Natural killer cell (primary cell): ENCODE results near the gene EFCAB6. TPM values are rescaled to one million over a fixed set of nuclear protein-coding genes. Genes with fewer than 3 reads are reported as not detected.

Experiments
- ATAC-seq, 3 donors: fragments of 150-1000 bp in 2 of 3; fragments of 200-7000 bp in 1 of 3; cut with Tn5 transposase; 1 replicate in 1 of 3; 2 replicates in 2 of 3; pipeline ENCODE4 v1.10.0; 2021; ENCODE audit warnings: mild to moderate bottlenecking in 2 of 3, moderate library complexity in 2 of 3
- DNase-seq, 2 donors: peaks; one replicate each; pipeline versions ENCODE4 v3.0.0 to v3.0.0-alpha.2; 2013 to 2021; ENCODE audit warnings: mixed read lengths in 1 of 2
- H3K27ac ChIP-seq: one replicate; pipeline ENCODE4 v1.5.1; 2013; ENCODE audit warnings: mild to moderate bottlenecking, low read length
- H3K27me3 ChIP-seq: one replicate; pipeline ENCODE4 v1.6.1; 2013; ENCODE audit warnings: low read length; ENCODE audit not compliant: control insufficient read depth, insufficient read depth
- H3K36me3 ChIP-seq: one replicate; pipeline ENCODE4 v1.6.1; 2013; ENCODE audit warnings: low read length; ENCODE audit not compliant: control insufficient read depth, insufficient read depth
- H3K4me1 ChIP-seq: one replicate; pipeline ENCODE4 v1.6.1; 2013; ENCODE audit warnings: low read length; ENCODE audit not compliant: control insufficient read depth, insufficient read depth
- H3K4me3 ChIP-seq: one replicate; pipeline ENCODE4 v1.5.1; 2013; ENCODE audit warnings: low read length
- H3K9me3 ChIP-seq: one replicate; pipeline ENCODE4 v1.6.1; 2013; ENCODE audit warnings: low read length; ENCODE audit not compliant: control insufficient read depth, insufficient read depth
- H3K27ac Mint-ChIP-seq, 2 donors: one replicate each; pipeline ENCODE4 v1.8.0; 2022; ENCODE audit warnings: mild to moderate bottlenecking in 2 of 2, mixed read lengths in 2 of 2, moderate library complexity in 1 of 2
- H3K27me3 Mint-ChIP-seq, 2 donors: one replicate each; pipeline ENCODE4 v1.8.0; 2022; ENCODE audit warnings: low read depth in 2 of 2, mixed read lengths in 2 of 2
- H3K36me3 Mint-ChIP-seq: one replicate; pipeline ENCODE4 v1.8.0; 2022; ENCODE audit warnings: mixed read lengths
- H3K4me1 Mint-ChIP-seq, 2 donors: one replicate each; pipeline ENCODE4 v1.8.0; 2022; ENCODE audit warnings: mixed read lengths in 2 of 2
- H3K4me3 Mint-ChIP-seq: one replicate; pipeline ENCODE4 v1.8.0; 2022; ENCODE audit warnings: mild to moderate bottlenecking, moderate library complexity, mixed read lengths
- H3K9me3 Mint-ChIP-seq, 2 donors: one replicate each; pipeline ENCODE4 v1.8.0; 2022; ENCODE audit warnings: mixed read lengths in 2 of 2
- CTCF ChIP-seq: fragments of 200-600 bp; IDR thresholded peaks from one replicate; pipeline ENCODE4 v1.8.0; 2022; ENCODE audit warnings: antibody characterized with exemption
- WGBS: methylation state at CpG from one replicate; pipeline ENCODE4 v1.1.7; 2013; ENCODE audit warnings: missing lambda C conversion rate; ENCODE audit not compliant: insufficient coverage; 5-methylcytosine and 5-hydroxymethylcytosine counted together
- intact Hi-C: fragments of 100-400 bp; cut with micrococcal nuclease; formaldehyde crosslinking; loops from one replicate; pipeline ENCODE4 v1.14.2; 2022
- total RNA-seq, 4 donors: library from RNA; stranded (reverse); fragments of 120-200 nt in 1 of 4; gene quantifications; one replicate each; pipeline versions ENCODE4 v1.2.3 to v1.2.4, GENCODE V29; 2013 to 2022

EFCAB6 gene
- total RNA-seq, 3 donors from 2014 or later (not counting 1 experiment from before 2014, with no cell fraction given), result 0.23 to 0.35 (median 0.26) TPM

- Mint-ChIP-seq H3K4me1 (no peaks in the 10 kb centered on the region), H3K36me3 (no peaks in the 10 kb centered on the region), H3K27ac (no peak overlapping the region), H3K27me3 (peaks cover 8 to 26% of the 10 kb centered on the region in 2 donors), H3K9me3 (no peaks in the 10 kb centered on the region), H3K4me3 (no peak overlapping the region)
- DNase-seq (no peak), ATAC-seq (no peak)
- no peaks in the 10 kb centered on the region for H3K36me3 ChIP-seq
- TF ChIP-seq CTCF, result no peak
- no peak overlapping the region for H3K4me3 ChIP-seq
- intact Hi-C loops, result no loop called here
- 78% methylated on average over 7 of the region's 9 CpGs for WGBS
- H3K4me1 ChIP-seq, result no peaks in the 10 kb centered on the region
- no peaks in the 10 kb centered on the region for H3K27me3 ChIP-seq
- H3K9me3 ChIP-seq, result no peaks in the 10 kb centered on the region
- no peak overlapping the region for H3K27ac ChIP-seq
These were observed 35.9 kb downstream of the EFCAB6 start for GRCh38 chr22:43776081-43776670.

DNA sequence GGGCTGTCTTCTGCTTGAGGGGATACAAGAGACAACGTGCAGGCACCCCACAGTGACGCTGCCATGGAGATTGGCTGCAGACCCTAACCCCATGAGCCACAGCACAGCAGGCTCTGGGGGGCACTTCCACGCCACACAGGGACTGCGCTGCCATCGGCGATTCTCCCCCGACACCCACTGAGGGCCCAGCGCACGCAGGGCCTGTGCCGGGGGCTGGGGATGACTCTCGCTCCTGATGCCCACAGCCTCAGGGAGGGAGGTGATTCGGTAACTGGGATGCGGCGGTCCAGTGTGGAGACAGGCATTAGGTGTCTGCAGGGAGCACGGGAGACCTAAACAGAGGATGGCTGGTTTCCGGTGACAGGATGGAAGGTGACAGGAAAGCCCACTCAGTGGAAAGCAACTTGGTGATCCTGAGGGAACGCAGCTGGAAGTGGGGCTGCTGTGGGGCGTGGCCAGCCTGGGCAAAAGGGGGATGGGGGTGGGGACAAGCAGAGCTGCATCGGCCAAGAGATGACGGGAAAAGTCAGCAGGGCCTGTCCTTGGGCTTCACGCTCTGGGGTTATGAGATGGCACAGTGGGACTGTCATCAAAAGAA, 37.7 kb downstream of the EFCAB6 start:
- Histone ChIP-seq H3K9me3 (no peaks in the 10 kb centered on the region), H3K27ac (no peak overlapping the region), H3K36me3 (no peaks in the 10 kb centered on the region), H3K4me1 (no peaks in the 10 kb centered on the region), H3K27me3 (no peaks in the 10 kb centered on the region), H3K4me3 (no peak overlapping the region)
- no peaks in the 10 kb centered on the region for H3K36me3 Mint-ChIP-seq
- DNase-seq, result no peak
- peaks cover 8 to 26% of the 10 kb centered on the region in 2 donors for H3K27me3 Mint-ChIP-seq
- no peak overlapping the region for H3K27ac Mint-ChIP-seq
- WGBS, result 93% methylated on average over 20 of the region's 21 CpGs
- no peak for ATAC-seq
- H3K9me3 Mint-ChIP-seq, result no peaks in the 10 kb centered on the region
- H3K4me1 Mint-ChIP-seq, result no peaks in the 10 kb centered on the region
- intact Hi-C loops, result no loop called here
- H3K4me3 Mint-ChIP-seq, result no peak overlapping the region
- no peak for TF ChIP-seq CTCF

- TF ChIP-seq CTCF, result no peak
- no peaks in the 10 kb centered on the region for H3K9me3 ChIP-seq
- H3K36me3 ChIP-seq, result no peaks in the 10 kb centered on the region
- H3K27me3 ChIP-seq, result no peaks in the 10 kb centered on the region
- no peaks in the 10 kb centered on the region for H3K4me1 Mint-ChIP-seq
- H3K9me3 Mint-ChIP-seq, result no peaks in the 10 kb centered on the region
- DNase-seq (no peak), ATAC-seq (no peak)
- H3K4me3 Mint-ChIP-seq, result no peak overlapping the region
- intact Hi-C loops, result no loop called here
- H3K36me3 Mint-ChIP-seq, result no peaks in the 10 kb centered on the region
- no peaks in the 10 kb centered on the region for H3K4me1 ChIP-seq
- peaks cover 8 to 27% of the 10 kb centered on the region in 2 donors for H3K27me3 Mint-ChIP-seq
- no peak overlapping the region for H3K27ac ChIP-seq
- WGBS, result 96% methylated on average over 6 of the region's 6 CpGs
- H3K27ac Mint-ChIP-seq, result no peak overlapping the region
- no peak overlapping the region for H3K4me3 ChIP-seq
These were observed 39.3 kb downstream of the EFCAB6 start for GRCh38 chr22:43772831-43773230.

- H3K4me3 ChIP-seq, result no peak overlapping the region
- peaks cover 18 to 53% of the 10 kb centered on the region in 2 donors for H3K27me3 Mint-ChIP-seq
- intact Hi-C loops, result no loop called here
- H3K4me1 ChIP-seq, result no peaks in the 10 kb centered on the region
- no peaks in the 10 kb centered on the region for H3K9me3 ChIP-seq
- H3K36me3 ChIP-seq, result no peaks in the 10 kb centered on the region
- H3K4me1 Mint-ChIP-seq, result no peaks in the 10 kb centered on the region
- H3K27ac ChIP-seq, result no peak overlapping the region
- H3K36me3 Mint-ChIP-seq, result no peaks in the 10 kb centered on the region
- WGBS, result 92% methylated on average over 2 of the region's 4 CpGs
- no peak overlapping the region for H3K4me3 Mint-ChIP-seq
- no peaks in the 10 kb centered on the region for H3K27me3 ChIP-seq
- DNase-seq (no peak), ATAC-seq (no peak)
- no peak overlapping the region for H3K27ac Mint-ChIP-seq
- no peak for TF ChIP-seq CTCF
- H3K9me3 Mint-ChIP-seq, result no peaks in the 10 kb centered on the region
These were observed 56.7 kb downstream of the EFCAB6 start for GRCh38 chr22:43755452-43755851.
